Keratinocyte (primary cell): Measurements from ENCODE around the gene MAST1.

Source experiments
- EZH2 ChIP-seq: IDR thresholded peaks from one replicate; pipeline ENCODE4 v1.6.1; 2012; ENCODE audit warnings: inconsistent platforms, mild to moderate bottlenecking, low read length, moderate library complexity
- TF ChIP-seq, protein P1 (sequence below), 3 experiments: IDR thresholded peaks in 1 of 3; conservative IDR thresholded peaks in 1 of 3; optimal IDR thresholded peaks in 1 of 3; 2 replicates in 2 of 3; 3 replicates in 1 of 3; pipeline versions ENCODE3 to v1.5.1; 2011; ENCODE audit warnings: low read length in 3 of 3, mild to moderate bottlenecking in 3 of 3, moderate library complexity in 2 of 3, control low read depth in 1 of 3, inconsistent platforms in 1 of 3; ENCODE audit not compliant: insufficient read depth in 2 of 3; ENCODE audit errors: extremely low read depth in 1 of 3

DNA sequence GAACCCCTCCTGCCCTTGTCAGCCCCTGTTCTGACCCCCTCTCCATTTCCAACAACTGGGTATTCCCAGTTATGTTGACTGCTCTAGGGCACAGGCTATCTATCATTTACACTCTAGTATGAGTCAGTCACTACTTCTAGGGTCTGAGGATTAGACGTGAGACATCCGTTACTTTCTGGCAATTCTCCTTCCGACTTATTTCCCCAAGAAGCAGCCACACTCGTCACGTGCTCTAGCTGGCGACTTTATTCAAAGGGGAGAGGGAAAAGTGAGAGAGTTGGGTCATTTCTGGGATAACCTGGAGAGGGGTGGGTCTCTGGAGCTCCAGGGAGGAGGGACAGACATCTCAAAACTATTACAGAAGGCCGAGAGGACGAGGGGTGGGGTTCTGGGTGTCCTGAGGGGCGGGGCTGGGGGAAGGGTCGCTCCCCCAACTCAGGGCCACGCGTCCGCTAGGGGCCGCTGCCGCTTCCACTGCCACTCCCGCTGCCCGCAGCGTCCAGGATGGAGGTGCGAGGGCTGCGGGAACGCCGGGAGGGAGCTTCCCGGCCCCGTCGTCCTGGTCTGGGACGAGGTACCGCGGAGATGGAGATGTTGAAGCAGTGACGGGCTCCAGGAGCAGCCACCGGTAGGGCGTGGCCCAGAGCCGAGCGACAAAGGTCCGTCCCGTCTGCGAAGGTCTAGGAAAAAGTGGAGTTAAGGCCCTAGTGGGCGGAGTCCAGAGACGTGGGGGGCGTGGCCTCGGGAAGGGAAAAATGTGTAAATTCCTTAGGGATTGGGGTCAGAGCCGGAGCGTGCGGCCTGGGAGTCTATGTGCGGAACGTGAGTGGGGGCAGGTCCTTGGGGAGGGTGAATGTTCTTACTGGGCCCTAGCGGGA lies 12.8 kb upstream of the MAST1 start:
- TF ChIP-seq, protein P1, sequence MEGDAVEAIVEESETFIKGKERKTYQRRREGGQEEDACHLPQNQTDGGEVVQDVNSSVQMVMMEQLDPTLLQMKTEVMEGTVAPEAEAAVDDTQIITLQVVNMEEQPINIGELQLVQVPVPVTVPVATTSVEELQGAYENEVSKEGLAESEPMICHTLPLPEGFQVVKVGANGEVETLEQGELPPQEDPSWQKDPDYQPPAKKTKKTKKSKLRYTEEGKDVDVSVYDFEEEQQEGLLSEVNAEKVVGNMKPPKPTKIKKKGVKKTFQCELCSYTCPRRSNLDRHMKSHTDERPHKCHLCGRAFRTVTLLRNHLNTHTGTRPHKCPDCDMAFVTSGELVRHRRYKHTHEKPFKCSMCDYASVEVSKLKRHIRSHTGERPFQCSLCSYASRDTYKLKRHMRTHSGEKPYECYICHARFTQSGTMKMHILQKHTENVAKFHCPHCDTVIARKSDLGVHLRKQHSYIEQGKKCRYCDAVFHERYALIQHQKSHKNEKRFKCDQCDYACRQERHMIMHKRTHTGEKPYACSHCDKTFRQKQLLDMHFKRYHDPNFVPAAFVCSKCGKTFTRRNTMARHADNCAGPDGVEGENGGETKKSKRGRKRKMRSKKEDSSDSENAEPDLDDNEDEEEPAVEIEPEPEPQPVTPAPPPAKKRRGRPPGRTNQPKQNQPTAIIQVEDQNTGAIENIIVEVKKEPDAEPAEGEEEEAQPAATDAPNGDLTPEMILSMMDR (optimal IDR thresholded peaks at IDR 0.05 in 1 of 3, IDR thresholded peaks at IDR 0.05 in 1 of 3, conservative IDR thresholded peaks at IDR 0.05 in 1 of 3; ENCODE audit: extremely low read depth in 1 of 3, insufficient read depth in 2 of 3, low read length in 3 of 3): peak in 2 of 3 experiments; percentile 58 to 66
- no peak for TF ChIP-seq EZH2
